ENCODE results near the gene MCTP1.

Gene MCTP1

DNA sequence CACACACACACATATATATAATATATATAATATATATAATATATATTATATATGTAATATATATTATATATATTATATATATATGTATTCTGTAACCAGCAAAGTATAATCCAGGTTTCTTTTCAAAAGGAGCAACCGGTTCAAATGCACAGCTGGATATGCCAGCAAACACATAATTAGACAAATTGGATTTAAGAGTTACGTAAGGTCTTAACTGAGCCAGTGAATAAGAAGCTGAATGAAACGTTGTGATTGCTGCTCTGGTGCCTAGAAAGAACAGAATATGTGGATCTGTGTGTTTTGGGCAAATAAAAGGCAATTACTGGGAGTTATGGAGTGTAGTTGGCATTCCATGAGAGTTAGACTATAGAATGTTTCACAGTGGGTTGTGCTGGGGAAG is 488.3 kb downstream of the MCTP1 start:
- Mint-ChIP-seq H3K27ac (no peak overlapping the region), H3K27me3 (no peaks in the 10 kb centered on the region), H3K36me3 (ENCODE audit: low read depth) (no peaks in the 10 kb centered on the region), H3K4me3 (no peak overlapping the region), H3K4me1 (ENCODE audit: low read depth) (peaks cover 41% of the 10 kb centered on the region), H3K9me3 (no peaks in the 10 kb centered on the region)

DNA sequence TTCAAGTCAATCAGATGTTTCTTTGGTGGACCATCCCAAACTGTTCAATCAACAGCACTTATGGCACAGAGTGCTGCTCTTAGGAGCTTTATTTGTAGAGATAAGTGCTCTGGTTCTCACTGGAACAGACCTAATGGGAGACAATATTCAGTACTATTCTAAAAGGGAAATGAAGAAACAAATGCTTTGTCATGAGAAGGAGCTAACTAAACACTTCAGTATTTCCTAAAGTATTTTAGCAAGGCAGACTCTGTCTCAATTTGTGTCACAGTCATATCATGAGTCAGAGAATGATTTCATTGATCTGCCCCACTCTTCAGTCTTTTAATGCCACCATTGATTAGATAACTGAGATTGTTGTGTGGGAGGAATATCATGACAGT is 491.1 kb downstream of the MCTP1 start:
- Mint-ChIP-seq H3K4me3 (peak overlapping the region; percentile 42), H3K27ac (peak overlapping the region; percentile 78), H3K4me1 (ENCODE audit: low read depth) (peaks cover 41% of the 10 kb centered on the region), H3K9me3 (no peaks in the 10 kb centered on the region), H3K27me3 (no peaks in the 10 kb centered on the region), H3K36me3 (ENCODE audit: low read depth) (no peaks in the 10 kb centered on the region)

- Mint-ChIP-seq H3K4me1 (ENCODE audit: low read depth) (peaks cover 44% of the 10 kb centered on the region), H3K36me3 (ENCODE audit: low read depth) (no peaks in the 10 kb centered on the region), H3K27me3 (no peaks in the 10 kb centered on the region), H3K9me3 (no peaks in the 10 kb centered on the region), H3K4me3 (peak overlapping the region; percentile 42), H3K27ac (peak overlapping the region; percentile 78)
These were observed 491.6 kb downstream of the MCTP1 start for GRCh38 chr5:94793113-94793815.

GRCh38 chr5:94791829-94792228 is 493.1 kb downstream of the MCTP1 start:
- no peaks in the 10 kb centered on the region for H3K36me3 Mint-ChIP-seq (ENCODE audit: low read depth)
- H3K4me1 Mint-ChIP-seq (ENCODE audit: low read depth), result peaks cover 46% of the 10 kb centered on the region
- H3K27me3 Mint-ChIP-seq, result no peaks in the 10 kb centered on the region
- H3K9me3 Mint-ChIP-seq, result no peaks in the 10 kb centered on the region
- no peak overlapping the region for H3K27ac Mint-ChIP-seq
- H3K4me3 Mint-ChIP-seq, result no peak overlapping the region

- Mint-ChIP-seq H3K4me1 (ENCODE audit: low read depth) (peaks cover 19% of the 10 kb centered on the region), H3K27ac (no peak overlapping the region)
These were observed 496.4 kb downstream of the MCTP1 start for GRCh38 chr5:94788527-94788926.

DNA sequence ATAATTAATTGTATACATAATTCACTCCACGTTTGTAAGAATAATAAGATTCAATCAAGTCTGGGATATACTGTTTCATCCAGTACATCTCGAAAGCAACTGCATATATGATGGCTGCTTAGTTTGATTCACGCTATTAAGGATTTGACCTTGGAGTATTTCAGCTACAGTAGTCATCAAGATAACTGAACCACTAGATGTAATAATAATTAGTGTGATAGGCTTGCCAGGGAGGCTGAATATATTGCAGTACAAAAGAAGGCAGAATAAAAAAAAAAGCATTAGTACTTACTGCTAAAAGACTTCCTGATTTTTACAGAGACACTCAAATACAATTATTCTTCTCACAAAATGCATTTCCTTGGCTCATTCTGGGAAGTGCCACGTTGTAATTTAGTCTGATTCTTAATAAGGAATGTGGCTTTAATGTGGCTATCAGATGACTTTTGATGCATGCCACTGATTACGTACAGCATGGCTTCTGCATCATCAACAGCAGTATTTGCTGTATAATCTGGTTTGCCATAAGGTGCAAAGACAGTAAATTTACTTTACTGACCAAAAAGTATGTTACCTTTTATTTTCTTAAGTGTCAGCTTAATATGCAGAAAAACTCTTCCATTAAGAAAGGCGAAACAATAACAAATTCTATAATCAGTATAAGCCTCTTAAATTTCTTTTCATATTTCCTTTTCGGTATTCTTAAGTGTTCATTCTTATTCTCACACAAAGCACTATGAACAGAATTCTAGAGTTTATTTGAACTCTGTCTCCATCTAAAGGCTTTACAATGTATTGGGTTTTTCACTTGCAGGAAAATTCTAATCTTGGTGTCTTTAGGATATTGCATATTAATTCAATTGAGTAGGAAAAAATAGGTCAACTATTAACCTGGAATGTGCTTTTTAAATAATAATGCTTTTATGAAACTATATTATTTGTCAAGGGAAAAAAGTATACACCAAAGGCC is 500.1 kb downstream of the MCTP1 start:
- Mint-ChIP-seq H3K9me3 (no peaks in the 10 kb centered on the region), H3K27me3 (peaks cover 7% of the 10 kb centered on the region), H3K36me3 (ENCODE audit: low read depth) (no peaks in the 10 kb centered on the region), H3K27ac (no peak overlapping the region), H3K4me3 (no peak overlapping the region), H3K4me1 (ENCODE audit: low read depth) (peaks cover 5% of the 10 kb centered on the region)

More at GRCh38 chr5:94788527-94788926, 496.4 kb downstream of the MCTP1 start:
- Mint-ChIP-seq H3K36me3 (ENCODE audit: low read depth) (no peaks in the 10 kb centered on the region), H3K4me3 (no peak overlapping the region), H3K9me3 (no peaks in the 10 kb centered on the region), H3K27me3 (no peaks in the 10 kb centered on the region)

- Mint-ChIP-seq H3K27ac (no peak overlapping the region), H3K36me3 (ENCODE audit: low read depth) (no peaks in the 10 kb centered on the region), H3K27me3 (peaks cover 10% of the 10 kb centered on the region), H3K4me3 (no peak overlapping the region), H3K4me1 (ENCODE audit: low read depth) (no peaks in the 10 kb centered on the region), H3K9me3 (no peaks in the 10 kb centered on the region)
These were observed 502.5 kb downstream of the MCTP1 start for GRCh38 chr5:94782383-94782782.

DNA sequence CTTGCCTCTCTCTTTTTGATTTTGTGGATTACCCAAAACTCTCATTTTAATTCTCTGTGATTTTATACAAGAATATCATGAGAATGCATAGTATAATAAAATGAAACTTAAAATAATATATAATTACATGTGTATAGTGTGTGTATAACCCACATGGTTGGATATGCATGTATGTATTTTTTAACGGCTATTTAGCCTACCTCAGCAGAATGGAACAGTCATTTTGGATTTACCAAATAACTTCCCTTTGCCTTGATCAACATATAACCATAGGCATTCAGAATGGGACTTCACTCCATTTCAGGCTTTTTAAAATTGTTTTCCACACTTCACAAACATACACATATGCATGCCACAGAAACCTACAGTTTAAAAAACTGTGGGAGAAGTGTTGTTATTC is 505.2 kb downstream of the MCTP1 start:
- Mint-ChIP-seq H3K9me3 (no peaks in the 10 kb centered on the region), H3K36me3 (ENCODE audit: low read depth) (no peaks in the 10 kb centered on the region)

DNA sequence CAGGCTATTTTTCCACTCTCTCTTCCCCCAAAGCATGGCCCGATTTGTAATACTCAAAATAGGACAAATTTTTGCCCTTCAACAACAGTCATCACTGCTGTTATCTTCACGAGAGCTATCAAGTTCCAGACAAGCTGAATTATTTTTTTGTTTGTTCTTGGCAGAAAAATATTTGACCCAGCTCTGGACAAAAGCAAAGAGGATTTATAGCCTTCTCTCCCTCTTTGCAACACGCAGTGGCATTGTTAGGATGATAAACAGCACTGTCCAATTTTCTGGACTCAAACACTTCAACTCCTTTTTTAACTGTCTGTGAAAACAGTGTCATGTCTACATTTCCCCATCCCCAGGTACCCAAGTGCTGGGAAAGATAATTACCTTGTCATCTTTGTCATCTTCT is 506.2 kb downstream of the MCTP1 start:
- H3K27me3 Mint-ChIP-seq, result peaks cover 10% of the 10 kb centered on the region
- no peak overlapping the region for H3K4me3 Mint-ChIP-seq
- no peaks in the 10 kb centered on the region for H3K4me1 Mint-ChIP-seq (ENCODE audit: low read depth)
- no peaks in the 10 kb centered on the region for H3K9me3 Mint-ChIP-seq
- no peak overlapping the region for H3K27ac Mint-ChIP-seq
- no peaks in the 10 kb centered on the region for H3K36me3 Mint-ChIP-seq (ENCODE audit: low read depth)

More for the DNA sequence above, 505.2 kb downstream of the MCTP1 start:
- Mint-ChIP-seq H3K27ac (no peak overlapping the region), H3K4me1 (ENCODE audit: low read depth) (no peaks in the 10 kb centered on the region), H3K4me3 (no peak overlapping the region), H3K27me3 (peaks cover 10% of the 10 kb centered on the region)

DNA sequence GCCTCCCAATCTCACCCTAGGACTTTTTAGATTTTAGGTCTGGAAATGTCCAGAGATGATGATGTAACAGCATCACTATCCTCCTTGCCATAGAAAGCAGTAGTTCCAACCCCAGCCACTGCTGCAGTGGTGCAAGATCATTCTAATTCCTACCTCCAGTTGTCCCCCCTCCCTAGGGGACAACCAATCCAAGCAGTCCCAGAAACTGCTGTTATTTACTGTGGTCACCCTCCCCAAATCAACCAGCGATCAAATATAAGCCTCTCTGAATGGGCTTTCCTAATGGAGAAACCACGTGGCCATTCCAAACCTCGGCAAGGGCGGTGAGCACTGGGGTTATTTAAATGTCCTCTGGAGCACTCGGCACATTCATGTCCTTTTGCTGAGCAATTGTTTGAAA is 506.6 kb downstream of the MCTP1 start:
- no peak overlapping the region for H3K27ac Mint-ChIP-seq
- no peaks in the 10 kb centered on the region for H3K9me3 Mint-ChIP-seq
- H3K4me3 Mint-ChIP-seq, result no peak overlapping the region
- H3K27me3 Mint-ChIP-seq, result peaks cover 10% of the 10 kb centered on the region
- no peaks in the 10 kb centered on the region for H3K36me3 Mint-ChIP-seq (ENCODE audit: low read depth)
- H3K4me1 Mint-ChIP-seq (ENCODE audit: low read depth), result no peaks in the 10 kb centered on the region

- no peaks in the 10 kb centered on the region for H3K36me3 Mint-ChIP-seq (ENCODE audit: low read depth)
- H3K27ac Mint-ChIP-seq, result no peak overlapping the region
- no peaks in the 10 kb centered on the region for H3K4me1 Mint-ChIP-seq (ENCODE audit: low read depth)
- peaks cover 3% of the 10 kb centered on the region for H3K27me3 Mint-ChIP-seq
- H3K9me3 Mint-ChIP-seq, result no peaks in the 10 kb centered on the region
- H3K4me3 Mint-ChIP-seq, result no peak overlapping the region
These were observed 507.6 kb downstream of the MCTP1 start for GRCh38 chr5:94777056-94777880.

DNA sequence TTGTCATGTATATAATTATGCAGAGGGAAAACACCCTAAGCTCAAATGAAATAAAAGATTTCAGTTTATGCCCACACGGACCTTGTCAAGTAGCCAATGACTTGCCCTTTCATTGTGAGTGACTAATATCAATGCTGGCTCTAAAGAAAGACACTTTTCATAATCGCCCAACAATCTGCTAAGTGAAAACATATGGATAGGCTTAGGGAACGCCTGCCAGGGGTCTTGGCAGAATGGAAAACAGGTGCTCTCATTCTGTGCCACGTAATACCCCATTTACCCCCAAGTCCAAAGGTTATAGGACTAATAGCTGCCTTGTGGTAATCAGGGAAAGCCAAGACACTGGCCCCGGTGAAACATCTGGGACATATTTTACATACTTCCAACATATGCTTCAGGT is 508.7 kb downstream of the MCTP1 start:
- no peaks in the 10 kb centered on the region for H3K9me3 Mint-ChIP-seq
- no peak overlapping the region for H3K4me3 Mint-ChIP-seq
- no peak overlapping the region for H3K27ac Mint-ChIP-seq
- no peaks in the 10 kb centered on the region for H3K4me1 Mint-ChIP-seq (ENCODE audit: low read depth)
- H3K36me3 Mint-ChIP-seq (ENCODE audit: low read depth), result no peaks in the 10 kb centered on the region
- H3K27me3 Mint-ChIP-seq, result peaks cover 3% of the 10 kb centered on the region

DNA sequence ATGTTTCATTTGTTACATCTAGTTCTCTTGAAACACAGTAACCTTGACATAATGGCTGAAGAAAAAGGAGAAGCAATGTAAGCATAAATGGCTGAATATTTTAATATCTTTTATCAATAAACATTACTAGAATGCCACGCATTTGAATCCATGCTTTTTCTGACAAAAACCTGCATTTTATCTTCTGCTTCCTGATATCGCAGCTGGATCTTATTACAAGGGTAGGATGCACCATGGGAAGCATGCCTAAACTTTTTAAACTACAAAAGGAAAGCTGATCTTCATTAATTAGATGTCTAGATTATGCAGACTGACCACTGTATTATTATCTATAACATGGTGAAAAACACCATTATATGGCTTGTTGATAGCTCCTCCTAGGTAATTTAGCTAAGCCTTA is 509.8 kb downstream of the MCTP1 start:
- H3K36me3 Mint-ChIP-seq (ENCODE audit: low read depth), result no peaks in the 10 kb centered on the region
- H3K9me3 Mint-ChIP-seq, result no peaks in the 10 kb centered on the region
- peaks cover 3% of the 10 kb centered on the region for H3K27me3 Mint-ChIP-seq
- no peak overlapping the region for H3K4me3 Mint-ChIP-seq
- H3K4me1 Mint-ChIP-seq (ENCODE audit: low read depth), result no peaks in the 10 kb centered on the region
- H3K27ac Mint-ChIP-seq, result no peak overlapping the region

DNA sequence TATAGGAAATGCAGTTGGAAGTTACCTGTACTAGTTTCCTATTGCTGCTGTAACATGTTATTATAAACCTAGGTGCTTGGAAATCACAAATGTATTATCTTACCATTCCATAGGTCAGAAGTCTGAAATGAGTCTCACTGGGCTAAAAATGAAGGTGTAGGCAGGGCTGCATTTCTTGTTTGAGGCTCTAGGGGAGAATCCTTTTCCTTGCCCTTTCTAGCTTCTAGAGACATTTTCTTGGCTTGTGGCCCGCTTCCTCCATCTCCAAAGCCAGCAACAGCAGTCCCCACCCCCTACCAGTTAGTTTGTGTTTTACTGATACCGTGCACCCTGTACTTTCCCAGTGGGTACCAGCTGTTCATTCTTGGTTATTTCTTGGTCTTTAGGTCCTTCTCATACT is 513.2 kb downstream of the MCTP1 start:
- Mint-ChIP-seq H3K36me3 (ENCODE audit: low read depth) (no peaks in the 10 kb centered on the region), H3K27ac (no peak overlapping the region), H3K27me3 (peaks cover 4% of the 10 kb centered on the region), H3K4me1 (ENCODE audit: low read depth) (no peaks in the 10 kb centered on the region), H3K9me3 (no peaks in the 10 kb centered on the region), H3K4me3 (no peak overlapping the region)

DNA sequence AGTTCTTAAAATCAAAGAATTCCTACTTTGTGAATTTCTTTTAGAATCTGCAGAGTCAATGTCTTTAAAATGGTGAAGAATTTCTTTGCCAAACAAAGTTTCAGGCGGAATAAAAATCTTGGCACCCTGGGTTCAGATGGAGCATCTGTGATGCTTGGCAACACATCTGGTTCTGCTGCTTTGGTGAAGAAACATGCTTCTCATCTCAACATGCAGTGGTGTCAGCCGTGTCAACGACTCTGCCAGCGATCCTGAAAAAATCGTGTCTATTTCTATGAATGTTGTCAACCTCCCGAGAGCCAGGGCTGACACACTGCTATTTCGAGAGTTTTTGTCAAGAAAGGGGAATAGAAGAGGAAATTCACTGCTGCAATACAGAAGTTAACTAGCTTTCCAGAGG is 514.9 kb downstream of the MCTP1 start:
- no peaks in the 10 kb centered on the region for H3K36me3 Mint-ChIP-seq (ENCODE audit: low read depth)
- no peaks in the 10 kb centered on the region for H3K4me1 Mint-ChIP-seq (ENCODE audit: low read depth)
- H3K4me3 Mint-ChIP-seq, result no peak overlapping the region
- H3K27ac Mint-ChIP-seq, result no peak overlapping the region
- H3K9me3 Mint-ChIP-seq, result no peaks in the 10 kb centered on the region
- peaks cover 8% of the 10 kb centered on the region for H3K27me3 Mint-ChIP-seq

Measured in stimulated activated naive CD8-positive, alpha-beta T cell treated with anti-CD3 and anti-CD28 coated beads, Interleukin-15, Interleukin-2, amounts not matched to agents 100 ng/mL and 50 ng/mL, for 24 hours (primary cell).